OCI-LY7 (cell line): ENCODE results near the gene SFRP5. TPM values are rescaled to one million over a fixed set of nuclear protein-coding genes. Genes with fewer than 3 reads are reported as not detected.

ENCODE experiments used
- BruUV-seq: library from RNA; stranded (reverse); fragments of 400-500 nt; replicated peaks from 2 replicates; lab custom pipeline; 2021; lab: Mats Ljungman, UMichigan
- CTCF ChIA-PET: fragments of 300-600 bp; sonication (Branson Sonifier 250); formaldehyde crosslinking; loops from one replicate; lab custom pipeline; 2022; ENCODE audit warnings: antibody characterized with exemption; ENCODE audit not compliant: unreplicated experiment; lab: Charles Lee
- POLR2A ChIA-PET: fragments of 300-600 bp; sonication (Branson Sonifier 250); formaldehyde crosslinking; loops from one replicate; lab custom pipeline; 2022; ENCODE audit warnings: antibody characterized with exemption; lab: Charles Lee
- DNase-seq: peaks from one replicate; pipeline ENCODE4 v3.0.0-alpha.2; 2015; ENCODE audit warnings: low spot score
- H2AFZ ChIP-seq: fragments of 200-600 bp; sonication (generic), shearing (Covaris generic); 2 replicates; pipeline ENCODE4 v1.6.1; 2014; ENCODE audit warnings: mild to moderate bottlenecking, antibody characterized with exemption, low read length, moderate library complexity
- H3K27ac ChIP-seq: fragments of 200-600 bp; sonication (generic); 2 replicates; pipeline ENCODE4 v1.5.1; 2014; ENCODE audit warnings: mixed run types, low read depth, mild to moderate bottlenecking, moderate library complexity, low read length, inconsistent platforms; ENCODE audit not compliant: poor library complexity, severe bottlenecking
- H3K36me3 ChIP-seq: fragments of 200-600 bp; sonication (generic); 2 replicates; pipeline ENCODE4 v1.6.1; 2014; ENCODE audit warnings: mild to moderate bottlenecking, antibody characterized with exemption, low read length, moderate library complexity, mixed read lengths; ENCODE audit not compliant: insufficient read depth
- H3K4me1 ChIP-seq: fragments of 200-600 bp; sonication (generic); 2 replicates; pipeline ENCODE4 v1.5.1; 2014; ENCODE audit warnings: mild to moderate bottlenecking, low read length; ENCODE audit not compliant: insufficient read depth, poor library complexity, severe bottlenecking
- H3K4me2 ChIP-seq: fragments of 200-600 bp; sonication (generic); 2 replicates; pipeline ENCODE4 v1.6.1; 2014; ENCODE audit warnings: mild to moderate bottlenecking, low read length
- H3K4me3 ChIP-seq: fragments of 200-600 bp; sonication (generic); 2 replicates; pipeline ENCODE4 v1.5.1; 2014; ENCODE audit warnings: mild to moderate bottlenecking, low read depth, low read length; ENCODE audit not compliant: poor library complexity, severe bottlenecking
- H3K79me2 ChIP-seq: fragments of 200-600 bp; sonication (generic); 2 replicates; pipeline ENCODE4 v1.6.1; 2016; ENCODE audit warnings: low read depth, mild to moderate bottlenecking, low read length, moderate library complexity, mixed read lengths; ENCODE audit not compliant: insufficient read depth
- H3K9me2 ChIP-seq: fragments of 200-600 bp; sonication (generic); 2 replicates; pipeline ENCODE4 v1.6.1; 2016; ENCODE audit warnings: mild to moderate bottlenecking, low read length, mixed read lengths; ENCODE audit not compliant: insufficient read depth
- H3K9me3 ChIP-seq: fragments of 200-600 bp; sonication (generic); 2 replicates; pipeline ENCODE4 v1.6.1; 2014; ENCODE audit warnings: mild to moderate bottlenecking, mixed run types, low read length, mixed read lengths
- H4K20me1 ChIP-seq: fragments of 200-600 bp; sonication (generic); 2 replicates; pipeline ENCODE4 v1.6.1; 2014; ENCODE audit warnings: mild to moderate bottlenecking, antibody characterized with exemption, low read length, moderate library complexity, mixed read lengths; ENCODE audit not compliant: insufficient read depth
- EZH2phosphoT487 ChIP-seq: fragments of 200-600 bp; sonication (generic); IDR thresholded peaks from 2 replicates; pipeline ENCODE4 v1.6.1; 2018; ENCODE audit warnings: low read depth, borderline replicate concordance, mild to moderate bottlenecking, mixed run types, antibody characterized with exemption, low read length, moderate library complexity, mixed read lengths
- intact Hi-C: fragments of 100-400 bp; cut with micrococcal nuclease; formaldehyde crosslinking; loops from one replicate; pipeline ENCODE4 v1.10.0; 2022; ENCODE audit not compliant: unreplicated experiment
- total RNA-seq, 2 experiments: library from RNA; depleted of rRNA in 1 of 2; stranded (reverse); fragments of >200 nt in 1 of 2; shearing (Covaris generic) in 1 of 2; gene quantifications; 2 replicates each; pipeline ENCODE4 v1.2.3, GENCODE V29; 2014 to 2022
- TF ChIP-seq, protein P1 (sequence below): fragments of 200-600 bp; sonication (generic); conservative IDR thresholded peaks from 2 replicates; pipeline ENCODE4 v1.5.1; 2014; ENCODE audit warnings: mild to moderate bottlenecking, antibody characterized with exemption, low read length, moderate library complexity, mixed read lengths

Gene SFRP5
- total RNA-seq, 2 experiments from 2014 or later: not detected

GRCh38 chr10:97747573-97747972 lies 24.2 kb downstream of the SFRP5 start:
- Histone ChIP-seq H3K79me2 (no peaks in the 10 kb centered on the region), H3K4me2 (no peak overlapping the region), H3K27ac (no peak overlapping the region), H2AFZ (no peak overlapping the region), H3K36me3 (peaks cover 92% of the 10 kb centered on the region), H3K4me1 (no peaks in the 10 kb centered on the region), H4K20me1 (no peaks in the 10 kb centered on the region), H3K4me3 (no peak overlapping the region), H3K9me3 (no peaks in the 10 kb centered on the region), H3K9me2 (no peaks in the 10 kb centered on the region)
- ChIA-PET POLR2A (interaction anchor here (1.1 to 1.7 kb wide), 2 partner anchors 11 to 17 kb away, joined by 3 to 6 read pairs; partner anchors contain the start of gene ZFYVE27), CTCF (no interaction called here)
- intact Hi-C loops: no loop called here
- TF ChIP-seq, protein P1, sequence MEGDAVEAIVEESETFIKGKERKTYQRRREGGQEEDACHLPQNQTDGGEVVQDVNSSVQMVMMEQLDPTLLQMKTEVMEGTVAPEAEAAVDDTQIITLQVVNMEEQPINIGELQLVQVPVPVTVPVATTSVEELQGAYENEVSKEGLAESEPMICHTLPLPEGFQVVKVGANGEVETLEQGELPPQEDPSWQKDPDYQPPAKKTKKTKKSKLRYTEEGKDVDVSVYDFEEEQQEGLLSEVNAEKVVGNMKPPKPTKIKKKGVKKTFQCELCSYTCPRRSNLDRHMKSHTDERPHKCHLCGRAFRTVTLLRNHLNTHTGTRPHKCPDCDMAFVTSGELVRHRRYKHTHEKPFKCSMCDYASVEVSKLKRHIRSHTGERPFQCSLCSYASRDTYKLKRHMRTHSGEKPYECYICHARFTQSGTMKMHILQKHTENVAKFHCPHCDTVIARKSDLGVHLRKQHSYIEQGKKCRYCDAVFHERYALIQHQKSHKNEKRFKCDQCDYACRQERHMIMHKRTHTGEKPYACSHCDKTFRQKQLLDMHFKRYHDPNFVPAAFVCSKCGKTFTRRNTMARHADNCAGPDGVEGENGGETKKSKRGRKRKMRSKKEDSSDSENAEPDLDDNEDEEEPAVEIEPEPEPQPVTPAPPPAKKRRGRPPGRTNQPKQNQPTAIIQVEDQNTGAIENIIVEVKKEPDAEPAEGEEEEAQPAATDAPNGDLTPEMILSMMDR: no peak
- no peak for TF ChIP-seq EZH2phosphoT487
- BruUV-seq: no TSS peak
- DNase-seq: no peak

DNA sequence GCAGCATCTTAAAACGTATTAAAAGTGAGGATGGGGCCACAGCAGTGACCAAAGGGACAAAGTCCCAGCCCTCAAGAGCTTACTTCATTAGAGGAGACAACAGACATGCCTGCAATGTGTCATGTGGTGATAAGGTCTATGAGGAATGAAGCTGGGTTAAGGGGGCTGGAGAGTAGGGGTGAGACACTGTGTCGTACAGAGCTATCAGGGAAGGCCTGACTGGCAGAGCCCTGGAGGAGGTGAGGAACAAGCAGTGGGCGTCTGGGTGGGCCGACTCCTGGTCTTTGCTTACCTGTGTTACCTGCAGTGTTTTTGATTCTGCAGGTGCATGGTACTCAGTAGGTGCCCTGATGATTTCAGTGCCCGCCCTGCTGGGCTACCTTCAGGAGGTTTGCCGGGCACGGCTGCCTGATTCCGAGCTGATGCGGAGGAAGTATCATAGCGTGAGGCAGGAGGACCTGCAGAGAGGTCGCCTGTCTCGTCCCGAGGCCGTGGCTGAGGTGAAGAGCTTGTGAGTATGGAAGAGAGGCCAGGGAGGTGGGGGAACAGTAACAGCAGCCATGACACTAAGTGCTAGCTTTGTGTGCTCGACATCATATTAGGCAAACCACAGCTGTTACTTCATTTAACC lies 27.3 kb downstream of the SFRP5 start:
- H3K9me2 ChIP-seq: no peaks in the 10 kb centered on the region
- POLR2A ChIA-PET: interaction anchor here (0.5 to 1.4 kb wide), 6 partner anchors 8 to 305 kb away, joined by 3 read pairs; no protein-coding TSS in a partner anchor
- no peak for DNase-seq

More for the DNA sequence above, 27.3 kb downstream of the SFRP5 start:
- H3K4me1 ChIP-seq: no peaks in the 10 kb centered on the region
- no TSS peak for BruUV-seq
- TF ChIP-seq, protein P1: no peak
- no peak for TF ChIP-seq EZH2phosphoT487
- peaks cover 81% of the 10 kb centered on the region for H3K36me3 ChIP-seq
- H3K79me2 ChIP-seq: peaks cover 4% of the 10 kb centered on the region; the same call in 1 of the 2 replicates
- H3K9me3 ChIP-seq: no peaks in the 10 kb centered on the region
- CTCF ChIA-PET: no interaction called here
- intact Hi-C loops: no loop called here
- no peak overlapping the region for H3K4me3 ChIP-seq
- H3K27ac ChIP-seq: no peak overlapping the region
- no peak overlapping the region for H2AFZ ChIP-seq
- no peak overlapping the region for H3K4me2 ChIP-seq
- no peaks in the 10 kb centered on the region for H4K20me1 ChIP-seq
